IPS-NIHi7 (cell line): ENCODE measurements around the gene EZR.

ENCODE experiments used
- DNase-seq: peaks from one replicate; pipeline ENCODE4 v3.0.0; 2012; ENCODE audit warnings: mixed read lengths; ENCODE audit errors: extremely low spot score

Gene EZR

GRCh38 chr6:158817728-158818580 is 1.2 kb downstream of the EZR start:
- peak; percentile 89 for DNase-seq

GRCh38 chr6:158816803-158817727 is 2.1 kb downstream of the EZR start:
- no peak for DNase-seq

DNA sequence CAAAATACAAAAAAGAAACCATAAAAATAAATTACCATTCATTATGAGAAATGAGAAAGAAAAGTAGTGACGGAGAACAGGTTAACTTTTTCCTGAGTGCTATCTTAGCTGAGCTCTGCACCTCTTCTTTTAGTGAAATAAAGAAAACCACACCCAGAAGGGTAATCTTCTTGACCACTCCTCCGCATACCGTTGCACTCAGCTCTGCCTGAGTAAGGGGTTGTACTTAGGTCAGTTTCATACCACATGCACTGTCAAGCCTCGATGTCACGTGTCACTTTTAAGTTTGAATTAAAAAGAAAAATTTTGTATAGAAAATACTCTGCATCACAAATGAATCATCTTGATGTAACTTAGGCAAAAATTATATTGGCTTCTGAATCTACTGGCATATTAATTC is 2.8 kb downstream of the EZR start:
- no peak for DNase-seq

DNA sequence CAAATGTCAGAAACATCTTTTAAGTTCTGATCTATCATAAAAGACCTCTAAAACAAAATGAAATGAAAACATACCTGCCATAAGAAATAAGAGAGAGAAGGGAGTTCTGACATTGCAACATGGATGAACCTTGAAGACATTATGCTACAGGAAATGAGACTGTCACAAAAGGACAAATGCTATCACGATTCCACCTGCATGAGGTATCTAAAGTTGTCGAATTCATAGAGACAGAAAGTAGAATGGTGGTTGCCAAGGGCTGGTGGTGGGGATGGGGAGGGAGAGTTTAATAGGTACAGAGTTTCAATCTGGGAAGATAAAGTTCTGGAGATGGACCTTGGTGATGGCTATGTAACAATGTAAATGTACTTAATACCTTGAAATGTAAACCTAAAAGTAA is 3.3 kb downstream of the EZR start:
- no peak for DNase-seq

DNA sequence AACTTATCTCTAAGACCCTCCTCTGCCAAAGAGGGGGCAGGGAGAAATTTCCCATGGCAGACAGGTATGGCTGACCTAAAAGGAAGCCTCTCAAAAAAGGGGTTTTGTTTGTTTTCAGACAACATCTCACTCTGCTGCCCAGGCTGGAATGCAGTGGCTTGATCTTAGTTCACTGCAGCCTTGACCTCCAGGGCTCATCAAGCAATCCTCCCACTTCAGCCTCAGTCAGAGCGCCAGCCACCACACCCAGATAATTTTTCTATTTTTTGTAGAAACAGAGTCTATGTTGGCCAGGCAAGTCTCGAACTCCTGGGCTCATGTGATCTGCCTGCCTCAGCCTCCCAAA is 3.8 kb downstream of the EZR start:
- DNase-seq, result no peak

GRCh38 chr6:158813032-158813431 is 6.1 kb downstream of the EZR start:
- no peak for DNase-seq

GRCh38 chr6:158812611-158813010 is 6.6 kb downstream of the EZR start:
- DNase-seq, result no peak

- DNase-seq, result no peak
Measured at GRCh38 chr6:158810155-158811095, 8.7 kb downstream of the EZR start.

- DNase-seq, result no peak
Measured at GRCh38 chr6:158808941-158809678, 10.1 kb downstream of the EZR start.

DNA sequence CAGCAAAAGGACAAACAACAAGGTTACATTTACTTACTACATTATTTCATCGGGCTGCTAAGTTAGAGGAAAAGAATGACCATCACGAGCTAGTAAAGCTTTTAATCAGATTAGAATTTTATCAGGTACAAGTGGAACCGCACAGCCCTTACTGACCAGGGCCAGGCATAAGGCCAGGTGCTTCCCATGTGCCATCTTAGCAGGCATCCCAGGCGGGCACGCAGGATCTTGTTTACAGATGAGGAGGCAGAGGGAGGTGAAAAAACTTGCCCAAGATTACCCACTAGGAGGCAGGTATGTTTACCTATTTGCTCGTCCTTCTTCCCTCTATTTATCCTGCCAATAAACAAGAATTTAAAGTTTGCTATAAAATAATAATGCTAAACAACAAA is 10.7 kb downstream of the EZR start:
- DNase-seq, result no peak

DNA sequence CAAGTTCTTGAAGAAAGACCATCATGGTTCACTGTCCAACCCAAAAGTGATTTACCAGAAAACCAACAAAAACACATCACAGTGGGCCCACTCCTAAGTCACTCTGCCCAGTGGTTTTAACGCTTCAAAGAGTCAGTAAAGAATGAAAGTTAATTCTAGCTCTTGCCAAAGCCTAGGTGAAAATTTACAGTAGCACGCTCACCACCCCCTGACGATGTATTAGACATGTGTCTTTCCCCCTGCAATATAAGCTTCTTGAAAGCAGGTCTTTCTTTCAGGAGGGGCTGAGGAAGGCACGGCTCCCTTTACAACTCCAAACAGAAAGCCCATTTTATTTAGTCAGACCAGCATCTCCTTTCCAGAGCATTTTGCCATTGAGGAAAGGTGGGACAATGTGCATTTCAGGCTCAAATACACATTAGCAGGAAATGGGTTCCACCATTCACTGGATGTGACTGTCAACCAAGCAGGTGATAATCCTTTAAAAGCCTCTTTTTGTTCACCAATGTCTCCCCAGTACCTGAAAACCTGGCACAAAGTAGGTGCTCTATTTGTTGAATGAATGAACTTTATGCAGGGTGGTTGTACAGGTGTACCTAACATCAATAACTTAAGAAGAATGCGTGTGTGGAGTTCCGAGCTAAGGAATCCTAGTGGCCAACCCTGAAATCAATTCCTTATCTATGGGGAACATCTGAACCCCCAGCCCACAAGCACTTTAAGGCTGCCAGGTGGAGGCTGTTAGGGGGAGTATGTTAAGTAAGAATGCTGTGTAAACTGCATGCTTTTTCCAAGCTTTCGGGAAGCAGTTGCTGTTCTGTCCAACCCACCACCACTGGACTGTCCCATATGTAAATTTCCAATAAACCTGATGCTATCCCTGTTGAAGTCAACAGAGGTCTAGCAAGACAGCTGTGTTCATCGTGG is 11.4 kb downstream of the EZR start:
- no peak for DNase-seq

- no peak for DNase-seq
Measured at GRCh38 chr6:158805698-158806377, 13.3 kb downstream of the EZR start.

GRCh38 chr6:158804207-158804606 is 15.0 kb downstream of the EZR start:
- no peak for DNase-seq

- no peak for DNase-seq
Measured at GRCh38 chr6:158803733-158804143, 15.4 kb downstream of the EZR start.

GRCh38 chr6:158801655-158802294 is 17.4 kb downstream of the EZR start:
- DNase-seq, result no peak

- DNase-seq, result no peak
Measured at GRCh38 chr6:158799051-158799792, 19.9 kb downstream of the EZR start.

- no peak for DNase-seq
Measured at GRCh38 chr6:158798311-158798710, 20.9 kb downstream of the EZR start.
